Measurements from ENCODE around the gene ZNF845.
"Not testable (repeated sequence)": the region's sequence is repeated elsewhere in the genome, so short reads cannot be mapped to it uniquely, and the experiment has no call there.

ZNF845 gene

DNA sequence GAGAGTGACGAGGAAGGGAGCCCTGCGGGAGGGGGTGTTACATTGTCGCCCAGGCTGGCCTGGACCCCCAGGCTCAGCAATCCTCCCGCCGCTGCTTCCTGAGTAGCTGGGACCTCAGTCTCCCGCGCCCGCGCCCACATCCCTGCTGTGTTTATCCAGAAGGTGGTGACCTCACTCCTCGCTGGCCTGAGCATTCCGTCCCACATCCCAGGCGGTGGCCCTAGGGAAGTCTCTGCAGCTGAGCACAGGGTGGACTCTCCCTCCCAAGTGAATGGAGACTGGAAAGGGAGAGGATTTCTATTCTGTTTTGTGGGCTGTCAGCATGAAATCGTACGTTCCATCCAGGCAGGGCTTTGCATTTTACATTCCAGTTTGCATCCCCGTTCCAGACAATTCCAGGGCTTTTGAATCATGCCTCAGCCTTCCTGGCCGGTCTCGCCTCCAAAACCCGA lies 61.0 kb downstream of the ZNF845 start:
- no peak for TF ChIP-seq EZH2 (IDR thresholded peaks at IDR 0.05; ENCODE audit: borderline replicate concordance, low read length)
- TF ChIP-seq, protein P1, sequence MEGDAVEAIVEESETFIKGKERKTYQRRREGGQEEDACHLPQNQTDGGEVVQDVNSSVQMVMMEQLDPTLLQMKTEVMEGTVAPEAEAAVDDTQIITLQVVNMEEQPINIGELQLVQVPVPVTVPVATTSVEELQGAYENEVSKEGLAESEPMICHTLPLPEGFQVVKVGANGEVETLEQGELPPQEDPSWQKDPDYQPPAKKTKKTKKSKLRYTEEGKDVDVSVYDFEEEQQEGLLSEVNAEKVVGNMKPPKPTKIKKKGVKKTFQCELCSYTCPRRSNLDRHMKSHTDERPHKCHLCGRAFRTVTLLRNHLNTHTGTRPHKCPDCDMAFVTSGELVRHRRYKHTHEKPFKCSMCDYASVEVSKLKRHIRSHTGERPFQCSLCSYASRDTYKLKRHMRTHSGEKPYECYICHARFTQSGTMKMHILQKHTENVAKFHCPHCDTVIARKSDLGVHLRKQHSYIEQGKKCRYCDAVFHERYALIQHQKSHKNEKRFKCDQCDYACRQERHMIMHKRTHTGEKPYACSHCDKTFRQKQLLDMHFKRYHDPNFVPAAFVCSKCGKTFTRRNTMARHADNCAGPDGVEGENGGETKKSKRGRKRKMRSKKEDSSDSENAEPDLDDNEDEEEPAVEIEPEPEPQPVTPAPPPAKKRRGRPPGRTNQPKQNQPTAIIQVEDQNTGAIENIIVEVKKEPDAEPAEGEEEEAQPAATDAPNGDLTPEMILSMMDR (IDR thresholded peaks at IDR 0.05; ENCODE audit: low read length), result no peak
- Histone ChIP-seq H3K27me3 (ENCODE audit: insufficient read depth, low read length) (no peaks in the 10 kb centered on the region), H3K9me3 (ENCODE audit: low read length) (peaks cover 3% of the 10 kb centered on the region; the same call in 1 of the 2 replicates), H3K27ac (ENCODE audit: low read depth, low read length, poor library complexity, severe bottlenecking) (no peak overlapping the region), H3K4me2 (ENCODE audit: low read length) (peak overlapping the region; percentile 71; the same call in 1 of the 2 replicates), H2AFZ (ENCODE audit: low read length) (no peak overlapping the region), H3K9ac (ENCODE audit: low read length) (no peak overlapping the region; the same call in 1 of the 2 replicates), H3F3A (ENCODE audit: insufficient read depth, low read length) (no peaks in the 10 kb centered on the region), H4K20me1 (ENCODE audit: insufficient read depth, low read length) (no peaks in the 10 kb centered on the region), H3K79me2 (ENCODE audit: insufficient read depth, low read length) (no peaks in the 10 kb centered on the region; the same call in 1 of the 2 replicates), H3K36me3 (ENCODE audit: insufficient read depth, low read length) (peaks cover 17% of the 10 kb centered on the region), H3K9me2 (ENCODE audit: low read depth, low read length) (no peaks in the 10 kb centered on the region), H3K4me1 (ENCODE audit: insufficient read depth, low read length, severe bottlenecking) (peaks cover 13% of the 10 kb centered on the region), H3K4me3 (ENCODE audit: low read depth, low read length, poor library complexity, severe bottlenecking) (peak overlapping the region; percentile 85)

DNA sequence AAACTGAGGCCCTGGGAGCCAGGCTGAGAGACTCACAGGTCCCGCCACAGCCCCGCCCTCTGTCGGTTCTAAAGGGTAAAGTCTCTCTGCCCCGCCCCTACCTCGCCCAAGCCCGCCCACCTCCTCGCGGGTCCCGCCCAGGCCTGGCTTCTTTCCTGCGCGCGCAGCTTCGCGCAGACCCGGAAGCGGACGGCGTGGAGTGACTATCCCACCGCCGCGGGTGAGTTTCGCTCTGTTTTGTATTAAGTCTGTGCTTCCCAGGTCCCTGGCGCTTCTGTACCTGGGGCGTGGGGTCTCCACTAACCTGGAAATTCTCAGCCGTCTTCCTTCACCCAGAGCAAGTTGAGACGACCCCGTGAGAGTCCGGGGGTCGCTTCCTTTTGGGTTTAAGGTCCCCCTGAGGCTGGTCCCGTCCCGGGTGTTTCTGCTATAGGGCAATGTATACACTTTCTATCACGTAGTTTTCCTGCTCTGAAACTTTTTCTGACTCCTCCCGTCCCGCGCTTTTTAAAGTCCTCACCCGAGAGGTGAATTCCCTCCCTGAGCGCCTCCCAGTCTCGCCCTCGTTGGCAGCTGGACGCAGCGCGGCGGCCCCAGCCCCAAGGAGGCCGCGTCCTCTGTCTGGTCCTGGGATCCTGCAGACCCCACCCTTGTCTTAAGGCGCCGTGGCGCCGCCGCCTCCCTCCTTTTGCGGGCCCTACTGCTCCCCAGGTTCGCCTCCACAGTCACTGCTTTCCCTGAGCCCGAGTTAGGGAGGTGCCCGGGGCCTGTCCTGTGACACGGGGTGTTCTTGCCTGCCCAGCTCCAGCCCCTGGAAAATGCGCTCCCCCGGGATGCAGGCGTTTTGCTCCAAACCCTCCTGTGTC lies 61.7 kb downstream of the ZNF845 start, which contains the start of gene ZNF765:
TSS of gene ZNF765 (plus strand) at position 176 of the 866 bp plus-strand sequence. CDS start 2,867 bp downstream, outside the sequence.
- Histone ChIP-seq H3K9ac (ENCODE audit: low read length) (peak within 1 kb of the TSS; percentile 80), H3K79me2 (ENCODE audit: insufficient read depth, low read length) (no peaks in the 10 kb centered on the region; the same call in 1 of the 2 replicates), H3K4me1 (ENCODE audit: insufficient read depth, low read length, severe bottlenecking) (peaks cover 13% of the 10 kb centered on the region), H3K4me2 (ENCODE audit: low read length) (peak within 1 kb of the TSS; percentile 71), H3K36me3 (ENCODE audit: insufficient read depth, low read length) (peaks cover 23% of the 10 kb centered on the region), H3K9me2 (ENCODE audit: low read depth, low read length) (no peaks in the 10 kb centered on the region), H4K20me1 (ENCODE audit: insufficient read depth, low read length) (no peaks in the 10 kb centered on the region), H3K27me3 (ENCODE audit: insufficient read depth, low read length) (no peaks in the 10 kb centered on the region), H3F3A (ENCODE audit: insufficient read depth, low read length) (no peaks in the 10 kb centered on the region), H3K27ac (ENCODE audit: low read depth, low read length, poor library complexity, severe bottlenecking) (no peak within 1 kb of the TSS), H3K4me3 (ENCODE audit: low read depth, low read length, poor library complexity, severe bottlenecking) (peak within 1 kb of the TSS; percentile 85), H2AFZ (ENCODE audit: low read length) (no peak within 1 kb of the TSS), H3K9me3 (ENCODE audit: low read length) (no peaks in the 10 kb centered on the region; the same call in 1 of the 2 replicates)
- TF ChIP-seq, protein P1 (IDR thresholded peaks at IDR 0.05; ENCODE audit: low read length), result peak; percentile 30; the same call in 1 of the 2 replicates
- TF ChIP-seq EZH2 (IDR thresholded peaks at IDR 0.05; ENCODE audit: borderline replicate concordance, low read length), result no peak

DNA sequence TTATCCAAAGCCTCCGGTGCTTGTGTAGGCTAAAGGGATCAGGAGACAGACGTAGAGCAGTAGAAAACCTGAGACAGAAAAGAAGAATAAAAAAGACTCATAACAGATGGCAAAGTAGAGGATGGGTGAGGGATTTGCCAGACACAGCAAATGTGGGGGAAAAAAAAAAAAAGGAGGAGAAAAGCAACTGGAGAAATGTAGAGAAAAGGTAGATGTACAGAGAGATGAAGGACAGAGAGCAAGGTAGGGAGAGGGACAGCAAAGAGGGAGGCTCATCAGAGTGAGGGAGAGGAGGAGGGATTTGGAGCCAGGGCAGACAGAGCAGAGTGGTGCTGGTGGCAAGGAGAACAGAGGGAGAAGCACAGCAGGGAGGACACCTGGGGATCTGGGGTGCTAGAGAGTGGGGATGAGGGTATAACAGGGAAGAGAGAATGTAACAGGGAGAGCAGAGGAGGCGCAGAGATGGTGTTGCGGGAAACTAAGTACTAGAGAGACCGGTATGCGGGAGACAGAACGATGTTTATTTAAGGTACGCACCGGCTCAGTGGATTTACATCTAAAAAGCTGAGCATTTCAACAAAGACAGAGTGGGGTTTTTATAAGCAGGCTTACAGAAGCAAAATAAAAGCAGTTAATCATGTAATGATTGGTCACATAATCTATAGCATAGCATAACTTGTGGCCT lies 62.4 kb downstream of the ZNF845 start:
- peak overlapping the region; percentile 85 for H3K4me3 ChIP-seq (ENCODE audit: low read depth, low read length, poor library complexity, severe bottlenecking)
- not testable (repeated sequence) for H4K20me1 ChIP-seq (ENCODE audit: insufficient read depth, low read length); H3K79me2 ChIP-seq (ENCODE audit: insufficient read depth, low read length); H3K9me3 ChIP-seq (ENCODE audit: low read length); H3K27ac ChIP-seq (ENCODE audit: low read depth, low read length, poor library complexity, severe bottlenecking); H3K27me3 ChIP-seq (ENCODE audit: insufficient read depth, low read length); H3K9me2 ChIP-seq (ENCODE audit: low read depth, low read length); H2AFZ ChIP-seq (ENCODE audit: low read length); H3F3A ChIP-seq (ENCODE audit: insufficient read depth, low read length)
- peak overlapping the region; percentile 80 for H3K9ac ChIP-seq (ENCODE audit: low read length)
- peaks cover 13% of the 10 kb centered on the region for H3K4me1 ChIP-seq (ENCODE audit: insufficient read depth, low read length, severe bottlenecking)
- peak overlapping the region; percentile 71 for H3K4me2 ChIP-seq (ENCODE audit: low read length)
- peaks cover 31% of the 10 kb centered on the region for H3K36me3 ChIP-seq (ENCODE audit: insufficient read depth, low read length)

Measured in OCI-LY1 (cell line).